Measurements from ENCODE around the gene DNAJC9. TPM values are rescaled to one million over a fixed set of nuclear protein-coding genes. Genes with fewer than 3 reads are reported as not detected.

DNAJC9 gene
- total RNA-seq, 1 donor from 2014 or later: 37.5 TPM

- no peak overlapping the region for H3K4me3 Mint-ChIP-seq (ENCODE audit: unreplicated experiment)
- DNase-seq: no peak
- no peak overlapping the region for H3K27ac Mint-ChIP-seq (ENCODE audit: unreplicated experiment)
- H3K27me3 Mint-ChIP-seq (ENCODE audit: unreplicated experiment): no peaks in the 10 kb centered on the region
- H3K36me3 Mint-ChIP-seq (ENCODE audit: unreplicated experiment): no peaks in the 10 kb centered on the region
- H3K9me3 Mint-ChIP-seq (ENCODE audit: unreplicated experiment): no peaks in the 10 kb centered on the region
- peak; percentile 33 for TF ChIP-seq CTCF (IDR thresholded peaks at IDR 0.05; ENCODE audit: partially characterized antibody, unreplicated experiment)
- no peaks in the 10 kb centered on the region for H3K4me1 Mint-ChIP-seq (ENCODE audit: low read depth, unreplicated experiment)
Observed at GRCh38 chr10:73218431-73219191, 28.4 kb downstream of the DNAJC9 start.

GRCh38 chr10:73217628-73218027 lies 29.4 kb downstream of the DNAJC9 start:
- Mint-ChIP-seq H3K9me3 (ENCODE audit: unreplicated experiment) (peaks cover 2% of the 10 kb centered on the region), H3K27ac (ENCODE audit: unreplicated experiment) (no peak overlapping the region), H3K27me3 (ENCODE audit: unreplicated experiment) (no peaks in the 10 kb centered on the region), H3K4me1 (ENCODE audit: low read depth, unreplicated experiment) (no peaks in the 10 kb centered on the region), H3K36me3 (ENCODE audit: unreplicated experiment) (no peaks in the 10 kb centered on the region), H3K4me3 (ENCODE audit: unreplicated experiment) (no peak overlapping the region)
- no peak for TF ChIP-seq CTCF (IDR thresholded peaks at IDR 0.05; ENCODE audit: partially characterized antibody, unreplicated experiment)
- no peak for DNase-seq

- Mint-ChIP-seq H3K36me3 (ENCODE audit: unreplicated experiment) (no peaks in the 10 kb centered on the region), H3K4me1 (ENCODE audit: low read depth, unreplicated experiment) (no peaks in the 10 kb centered on the region), H3K27ac (ENCODE audit: unreplicated experiment) (no peak overlapping the region), H3K27me3 (ENCODE audit: unreplicated experiment) (no peaks in the 10 kb centered on the region), H3K9me3 (ENCODE audit: unreplicated experiment) (peaks cover 2% of the 10 kb centered on the region), H3K4me3 (ENCODE audit: unreplicated experiment) (no peak overlapping the region)
- no peak for TF ChIP-seq CTCF (IDR thresholded peaks at IDR 0.05; ENCODE audit: partially characterized antibody, unreplicated experiment)
- no peak for DNase-seq
Observed at GRCh38 chr10:73215749-73216148, 31.3 kb downstream of the DNAJC9 start.

GRCh38 chr10:73211106-73211811 lies 35.8 kb downstream of the DNAJC9 start:
- H3K27ac Mint-ChIP-seq (ENCODE audit: unreplicated experiment): no peak overlapping the region
- H3K36me3 Mint-ChIP-seq (ENCODE audit: unreplicated experiment): peaks cover under 1% of the 10 kb centered on the region

More at GRCh38 chr10:73211106-73211811, 35.8 kb downstream of the DNAJC9 start:
- Mint-ChIP-seq H3K4me3 (ENCODE audit: unreplicated experiment) (no peak overlapping the region), H3K4me1 (ENCODE audit: low read depth, unreplicated experiment) (no peaks in the 10 kb centered on the region), H3K27me3 (ENCODE audit: unreplicated experiment) (no peaks in the 10 kb centered on the region), H3K9me3 (ENCODE audit: unreplicated experiment) (peaks cover 2% of the 10 kb centered on the region)
- no peak for DNase-seq
- TF ChIP-seq CTCF (IDR thresholded peaks at IDR 0.05; ENCODE audit: partially characterized antibody, unreplicated experiment): no peak

Data from glutamatergic neuron (in vitro differentiated cells).